Sigmoid colon (tissue), 4 donors: ENCODE data around the gene RFPL4A.
"Not testable (repeated sequence)": the region's sequence is repeated elsewhere in the genome, so short reads cannot be mapped to it uniquely, and the experiment has no call there.

Experiments used
- CTCF ChIP-seq, 4 experiments: fragments of 450-650 bp in 3 of 4; fragments of 200-600 bp in 1 of 4; IDR thresholded peaks; one replicate each; pipeline ENCODE4 v1.5.1; 2016 to 2019; ENCODE audit warnings: antibody characterized with exemption in 4 of 4, mild to moderate bottlenecking in 3 of 4, moderate library complexity in 2 of 4
- EP300 ChIP-seq, 4 donors: sonication (generic); formaldehyde crosslinking; IDR thresholded peaks; one replicate each; pipeline ENCODE4 v1.6.1; 2017; ENCODE audit warnings: antibody characterized with exemption in 4 of 4
- POLR2A ChIP-seq, 2 donors: fragments of 450-650 bp; IDR thresholded peaks; one replicate each; pipeline ENCODE4 v1.6.1; 2016; ENCODE audit warnings: antibody characterized with exemption in 2 of 2, mild to moderate bottlenecking in 2 of 2, moderate library complexity in 2 of 2

- TF ChIP-seq CTCF, EP300, POLR2A (IDR thresholded peaks at IDR 0.05): not testable (repeated sequence)
Observed at GRCh38 chr19:55717879-55718711, 40.8 kb upstream of the RFPL4A start.
